Duodenal mucosa (tissue), 2 donors: ENCODE results near the gene H2BK1.

Experiments
- H3K27ac ChIP-seq: one replicate; pipeline ENCODE4 v1.7.0; 2013; ENCODE audit warnings: low read depth, low read length
- H3K27me3 ChIP-seq, 2 donors: one replicate each; pipeline ENCODE4 v1.7.0; 2013; ENCODE audit warnings: low read length in 2 of 2, control low read depth in 1 of 2; ENCODE audit not compliant: insufficient read depth in 2 of 2, control insufficient read depth in 1 of 2
- H3K36me3 ChIP-seq, 2 donors: one replicate each; pipeline ENCODE4 v1.7.0; 2013; ENCODE audit warnings: low read length in 2 of 2, control low read depth in 1 of 2; ENCODE audit not compliant: insufficient read depth in 2 of 2, control insufficient read depth in 1 of 2
- H3K4me1 ChIP-seq, 2 donors: one replicate each; pipeline ENCODE4 v1.7.0; 2013; ENCODE audit warnings: low read length in 2 of 2, control low read depth in 1 of 2; ENCODE audit not compliant: insufficient read depth in 2 of 2, control insufficient read depth in 1 of 2
- H3K4me3 ChIP-seq, 2 donors: one replicate each; pipeline ENCODE4 v1.7.0; 2013; ENCODE audit warnings: low read length in 2 of 2, low read depth in 1 of 2
- H3K9ac ChIP-seq, 2 donors: one replicate each; pipeline ENCODE4 v1.7.0; 2013; ENCODE audit warnings: low read length in 2 of 2, low read depth in 1 of 2
- H3K9me3 ChIP-seq, 2 donors: one replicate each; pipeline ENCODE4 v1.7.0; 2013; ENCODE audit warnings: low read length in 2 of 2, control low read depth in 1 of 2; ENCODE audit not compliant: control insufficient read depth in 1 of 2

H2BK1 gene

DNA sequence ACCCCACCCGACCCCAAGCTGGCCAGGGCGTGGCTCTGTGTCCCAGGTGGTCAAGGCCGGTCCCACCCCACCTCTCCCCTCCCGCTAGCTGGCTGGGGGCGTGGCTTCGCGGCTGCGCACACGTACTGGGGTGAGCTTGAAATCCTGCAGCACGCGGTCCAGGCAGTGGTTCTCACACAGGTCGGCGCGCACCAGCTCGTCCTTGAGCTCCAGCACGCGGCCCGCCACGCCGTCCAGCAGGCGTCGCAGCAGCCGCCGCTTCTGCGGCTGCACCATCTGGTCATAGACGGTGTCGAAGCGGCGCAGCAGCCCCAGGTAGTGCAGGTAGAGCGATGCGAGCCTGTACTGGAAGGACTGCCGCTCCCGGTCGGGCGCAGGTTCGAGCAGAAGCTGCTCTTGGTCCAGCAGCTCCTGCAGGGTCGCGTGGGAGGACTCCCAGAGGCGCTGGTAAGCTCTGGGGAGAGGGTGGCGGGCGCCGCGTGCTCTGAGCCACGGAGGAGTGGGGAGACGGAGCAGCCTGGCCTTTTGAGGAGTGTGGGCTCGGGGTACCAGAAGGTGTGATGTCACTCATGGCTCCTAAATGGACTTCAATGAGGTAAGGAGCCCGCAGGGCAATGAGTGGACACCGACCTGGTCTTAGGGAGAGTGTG, 5.8 kb downstream of the H2BK1 start:
- H3K9me3 ChIP-seq, result no peaks in the 10 kb centered on the region
- no peak overlapping the region for H3K9ac ChIP-seq
- no peak overlapping the region for H3K4me3 ChIP-seq
- H3K36me3 ChIP-seq, result no peaks in the 10 kb centered on the region
- no peaks in the 10 kb centered on the region for H3K4me1 ChIP-seq
- no peak overlapping the region for H3K27ac ChIP-seq
- peaks cover 9 to 12% of the 10 kb centered on the region in 2 donors for H3K27me3 ChIP-seq

DNA sequence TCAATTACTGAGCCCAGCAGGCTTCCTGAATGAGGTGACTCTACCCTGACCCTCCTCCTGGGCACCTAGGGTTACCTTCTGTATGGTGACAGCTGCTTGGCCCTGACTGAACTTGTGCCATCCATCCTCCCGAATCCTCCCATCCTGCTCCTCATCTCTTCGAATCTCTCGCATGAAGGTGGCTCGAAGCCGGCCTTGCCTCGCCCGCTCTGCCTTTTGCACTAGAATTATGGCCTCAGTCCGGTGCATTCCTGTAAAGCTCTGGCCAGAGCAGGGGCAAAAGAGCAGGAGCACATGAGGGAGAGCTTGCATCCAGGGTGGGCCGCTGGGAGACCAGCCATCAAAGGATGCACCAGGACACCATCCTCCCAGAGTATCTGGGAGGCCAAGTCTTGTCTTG, 7.5 kb downstream of the H2BK1 start:
- H3K4me3 ChIP-seq, result no peak overlapping the region
- peaks cover 9 to 12% of the 10 kb centered on the region in 2 donors for H3K27me3 ChIP-seq
- no peak overlapping the region for H3K9ac ChIP-seq
- H3K4me1 ChIP-seq, result no peaks in the 10 kb centered on the region
- H3K9me3 ChIP-seq, result no peaks in the 10 kb centered on the region
- no peak overlapping the region for H3K27ac ChIP-seq
- no peaks in the 10 kb centered on the region for H3K36me3 ChIP-seq

DNA sequence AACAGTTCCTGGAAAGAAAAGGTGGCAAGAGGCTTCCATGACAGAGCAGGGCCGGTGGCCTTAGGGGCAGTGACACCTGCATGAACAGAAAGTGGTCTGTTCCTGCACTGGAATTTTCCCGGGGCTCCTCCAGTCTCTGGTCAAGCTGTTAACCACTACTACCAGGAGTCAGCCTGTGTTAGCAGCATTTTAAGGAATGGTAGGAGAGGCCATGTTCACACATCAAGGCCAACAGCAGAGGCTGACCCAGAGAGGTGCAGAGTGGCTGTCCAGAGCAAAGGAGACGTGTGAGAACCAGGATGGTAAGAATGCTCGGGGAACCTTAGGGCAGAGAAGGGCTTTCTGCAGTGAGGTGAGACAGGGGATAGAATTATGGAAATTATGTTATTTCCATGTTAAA, 8.5 kb downstream of the H2BK1 start:
- Histone ChIP-seq H3K9ac (no peak overlapping the region), H3K27me3 (peaks cover 10 to 12% of the 10 kb centered on the region in 2 donors), H3K4me3 (no peak overlapping the region), H3K9me3 (no peaks in the 10 kb centered on the region), H3K4me1 (no peaks in the 10 kb centered on the region), H3K27ac (no peak overlapping the region), H3K36me3 (no peaks in the 10 kb centered on the region)

DNA sequence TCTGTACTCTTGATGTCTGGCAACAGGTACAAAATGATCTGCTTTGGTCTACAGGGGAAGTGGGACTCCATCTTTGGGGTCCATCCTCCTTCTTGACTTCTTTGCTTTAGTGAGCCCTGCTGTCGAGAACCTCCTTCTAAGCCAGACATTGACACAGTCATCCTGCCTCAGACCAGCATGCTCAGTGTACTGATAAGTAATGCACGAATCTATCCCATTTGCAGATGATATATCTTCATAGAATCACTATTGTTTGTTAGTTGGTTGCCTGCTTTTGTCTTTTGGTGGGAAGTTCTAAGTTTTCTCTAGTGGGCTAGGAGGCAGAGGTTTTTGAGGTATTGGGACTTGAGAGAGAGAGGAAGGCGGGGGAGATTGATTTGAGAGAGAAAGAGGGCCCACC, 8.9 kb downstream of the H2BK1 start:
- Histone ChIP-seq H3K4me1 (no peaks in the 10 kb centered on the region), H3K27ac (no peak overlapping the region), H3K4me3 (no peak overlapping the region), H3K27me3 (peaks cover 10 to 12% of the 10 kb centered on the region in 2 donors), H3K36me3 (no peaks in the 10 kb centered on the region), H3K9ac (no peak overlapping the region), H3K9me3 (no peaks in the 10 kb centered on the region)

DNA sequence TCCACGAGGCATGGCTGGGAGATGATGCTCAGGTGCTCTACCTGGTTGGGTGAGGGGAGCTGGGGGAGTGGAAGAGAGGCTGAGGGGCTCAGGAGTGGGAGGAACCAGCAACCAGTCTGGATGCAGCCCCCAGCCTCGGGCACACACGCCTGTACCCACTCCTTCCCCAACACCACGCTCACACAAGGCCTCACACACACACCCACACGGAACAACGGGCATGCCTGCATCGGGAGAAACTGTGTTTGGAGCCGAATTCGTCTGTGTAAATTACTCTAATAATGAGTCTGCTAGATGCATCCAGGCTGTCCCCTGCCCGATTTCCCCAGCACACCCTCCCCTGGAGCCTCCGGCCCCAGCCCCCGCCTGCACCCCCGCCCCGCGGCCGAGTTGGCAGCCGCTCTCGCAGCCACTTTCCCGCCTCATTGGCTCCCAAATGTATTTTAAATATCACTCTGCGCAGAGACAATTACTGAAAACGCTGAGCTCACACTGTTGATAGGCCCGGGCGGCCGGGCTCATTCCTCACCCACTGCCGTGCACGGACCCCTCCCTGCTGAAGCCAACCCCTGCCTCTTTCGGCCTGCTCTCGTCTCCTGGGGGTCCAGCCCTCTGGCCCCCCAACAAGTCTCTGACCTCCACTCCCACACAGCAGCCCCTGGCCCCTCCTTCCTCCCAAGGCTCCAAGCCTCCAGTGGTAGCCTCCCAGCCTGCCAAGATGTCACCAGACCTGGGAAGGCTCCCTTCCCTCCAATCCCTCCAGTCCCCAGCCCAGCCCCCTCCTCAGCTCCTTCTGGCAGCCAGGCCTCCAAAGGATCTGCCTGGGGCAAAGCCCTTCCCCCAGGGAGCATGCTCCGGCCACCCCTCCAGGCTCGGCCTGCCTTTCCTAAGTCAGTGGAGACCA, 11.1 kb downstream of the H2BK1 start:
- Histone ChIP-seq H3K27ac (no peak overlapping the region), H3K36me3 (no peaks in the 10 kb centered on the region), H3K4me1 (no peaks in the 10 kb centered on the region), H3K4me3 (no peak overlapping the region), H3K27me3 (peaks cover 12 to 18% of the 10 kb centered on the region in 2 donors), H3K9ac (no peak overlapping the region), H3K9me3 (no peaks in the 10 kb centered on the region)

DNA sequence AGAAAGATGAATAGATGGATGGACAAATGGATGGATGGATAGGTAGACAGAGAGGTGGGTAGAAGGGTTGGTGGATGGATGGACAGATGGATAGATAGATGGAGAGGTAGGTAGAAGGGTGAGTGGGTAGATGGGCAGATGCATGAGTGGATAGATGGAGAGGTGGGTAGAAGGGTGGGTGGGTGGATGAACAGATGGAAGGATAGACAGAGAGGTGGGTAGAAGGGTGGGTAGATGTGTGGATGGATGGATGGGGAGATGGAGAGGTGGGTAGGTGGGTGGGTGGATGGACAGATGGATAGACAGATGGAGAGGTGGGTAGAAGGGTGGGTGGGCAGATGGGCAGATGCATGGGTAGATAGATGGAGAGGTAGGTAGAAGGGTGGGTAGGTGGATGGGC, 12.4 kb downstream of the H2BK1 start:
- no peaks in the 10 kb centered on the region for H3K36me3 ChIP-seq
- no peaks in the 10 kb centered on the region for H3K4me1 ChIP-seq
- H3K9me3 ChIP-seq, result no peaks in the 10 kb centered on the region
- no peak overlapping the region for H3K9ac ChIP-seq
- H3K27me3 ChIP-seq, result peaks cover 12 to 18% of the 10 kb centered on the region in 2 donors
- no peak overlapping the region for H3K27ac ChIP-seq
- no peak overlapping the region for H3K4me3 ChIP-seq

DNA sequence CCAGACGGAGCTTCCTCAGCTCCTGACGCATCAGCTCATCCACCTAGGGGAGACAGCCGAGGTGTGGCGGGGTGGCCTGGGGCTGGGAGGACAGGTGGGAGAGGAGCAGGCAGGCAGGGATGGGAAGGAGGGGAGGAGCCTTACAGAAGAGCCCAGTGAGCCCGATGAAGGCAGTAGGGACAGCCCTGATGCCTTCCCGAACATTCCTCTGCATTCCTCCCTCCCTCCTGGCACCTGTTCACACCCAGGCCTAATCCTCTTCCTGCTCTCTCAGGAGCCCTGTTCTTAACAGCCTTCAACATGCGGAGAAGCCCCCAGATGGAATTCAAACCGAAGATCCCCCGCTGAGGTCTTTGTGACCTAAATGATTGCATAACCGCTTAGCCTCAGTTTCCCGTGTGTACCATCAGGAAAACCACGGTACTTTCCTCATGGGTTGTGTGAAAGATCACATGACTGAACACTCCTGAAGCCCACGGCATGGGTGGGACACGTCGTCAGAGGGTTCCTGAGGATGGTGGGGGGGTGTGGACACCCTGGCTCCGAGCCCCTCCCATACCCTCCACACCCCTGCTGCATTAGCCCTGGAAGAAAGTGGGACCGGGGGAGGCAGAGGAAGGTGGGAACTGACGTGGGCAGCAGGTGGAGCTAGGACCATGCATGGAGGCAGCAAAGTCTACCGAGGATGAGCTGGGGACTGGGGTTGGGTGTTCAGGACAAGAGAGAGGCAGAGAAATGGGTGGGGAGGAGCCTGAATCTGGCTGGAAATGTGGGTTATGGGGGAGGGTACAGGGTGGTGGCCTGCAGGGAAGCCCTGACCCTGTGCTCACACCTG, 14.5 kb downstream of the H2BK1 start:
- H3K36me3 ChIP-seq, result no peaks in the 10 kb centered on the region
- no peak overlapping the region for H3K4me3 ChIP-seq
- peaks cover 12 to 18% of the 10 kb centered on the region in 2 donors for H3K27me3 ChIP-seq
- H3K4me1 ChIP-seq, result no peaks in the 10 kb centered on the region
- H3K27ac ChIP-seq, result no peak overlapping the region
- no peak overlapping the region for H3K9ac ChIP-seq
- H3K9me3 ChIP-seq, result no peaks in the 10 kb centered on the region

DNA sequence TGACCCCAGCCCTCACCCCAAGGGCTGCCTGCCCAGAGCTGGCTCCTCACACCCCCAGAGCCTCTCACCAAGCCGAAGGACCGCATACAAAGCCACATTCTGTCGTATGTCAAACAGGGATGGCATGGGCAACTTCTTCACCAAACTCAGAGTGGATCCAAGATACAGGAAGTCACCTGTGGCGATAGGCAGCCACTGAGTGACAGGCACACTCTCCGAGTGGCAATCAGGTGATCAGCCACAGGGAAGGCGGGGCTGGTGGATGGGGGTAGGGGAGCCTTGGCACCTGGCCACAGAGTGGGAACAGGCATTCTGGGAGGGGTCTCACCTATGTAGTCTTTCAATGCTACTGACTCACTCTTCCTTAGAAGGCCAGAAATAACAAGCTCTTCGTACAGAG, 16.1 kb downstream of the H2BK1 start:
- Histone ChIP-seq H3K27ac (no peak overlapping the region), H3K27me3 (peaks cover 12 to 18% of the 10 kb centered on the region in 2 donors), H3K9me3 (no peaks in the 10 kb centered on the region), H3K4me1 (no peaks in the 10 kb centered on the region), H3K36me3 (no peaks in the 10 kb centered on the region), H3K9ac (no peak overlapping the region), H3K4me3 (no peak overlapping the region)

DNA sequence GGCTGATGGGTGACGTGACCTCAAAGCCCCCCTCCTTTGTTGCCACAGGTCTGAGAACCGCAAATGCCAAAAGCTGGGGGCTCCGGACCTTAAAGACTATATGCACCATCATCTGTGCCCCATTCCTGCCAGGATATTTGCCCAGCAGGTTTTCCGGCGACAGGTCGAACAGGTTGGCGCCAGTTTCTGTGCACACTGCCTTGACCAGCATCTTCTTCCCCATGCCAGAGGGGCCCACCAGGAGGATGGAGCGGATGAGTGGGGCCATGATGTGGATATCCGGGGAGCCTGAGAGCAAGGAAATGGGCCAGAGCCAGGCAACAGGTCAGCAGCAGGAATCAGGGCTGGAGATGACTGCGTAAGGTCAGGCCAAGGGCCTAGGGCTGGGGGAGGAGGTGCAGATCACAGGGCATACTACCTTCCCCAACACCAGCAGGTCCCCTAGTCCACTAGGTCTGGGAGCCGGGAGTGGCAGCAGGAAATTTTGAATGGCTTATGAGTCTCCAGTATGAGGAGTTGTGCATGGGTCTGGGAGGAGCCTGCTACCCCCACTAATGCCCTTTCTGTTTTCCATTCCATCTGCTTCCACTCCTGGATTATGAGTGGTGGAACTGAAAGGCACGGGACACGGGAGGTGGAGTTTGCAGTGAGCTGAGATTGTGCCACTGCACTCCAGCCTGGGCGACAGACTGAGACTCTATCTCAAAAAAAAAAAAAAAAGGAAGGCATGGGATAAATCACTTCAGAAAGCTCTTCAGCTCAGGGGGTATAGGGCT, 16.9 kb downstream of the H2BK1 start:
- peaks cover 12 to 18% of the 10 kb centered on the region in 2 donors for H3K27me3 ChIP-seq
- no peaks in the 10 kb centered on the region for H3K9me3 ChIP-seq
- no peak overlapping the region for H3K9ac ChIP-seq
- H3K27ac ChIP-seq, result no peak overlapping the region
- H3K4me1 ChIP-seq, result no peaks in the 10 kb centered on the region
- no peaks in the 10 kb centered on the region for H3K36me3 ChIP-seq
- no peak overlapping the region for H3K4me3 ChIP-seq
